Nephron (organoid): ENCODE results near the gene AGPAT2.

Experiments used
- H3K27ac Mint-ChIP-seq, 3 experiments: 2 replicates each; pipeline ENCODE4 v1.8.0; 2020; ENCODE audit warnings: mixed read lengths in 3 of 3, mild to moderate bottlenecking in 2 of 3, moderate library complexity in 1 of 3
- H3K27me3 Mint-ChIP-seq: 2 replicates; pipeline ENCODE4 v1.8.0; 2021; ENCODE audit warnings: low read depth, mild to moderate bottlenecking, moderate library complexity, mixed read lengths
- H3K36me3 Mint-ChIP-seq: 2 replicates; pipeline ENCODE4 v1.8.0; 2020; ENCODE audit warnings: low read depth, mixed read lengths
- H3K4me1 Mint-ChIP-seq: 2 replicates; pipeline ENCODE4 v1.8.0; 2020; ENCODE audit warnings: mixed read lengths
- H3K4me3 Mint-ChIP-seq, 3 experiments: 2 replicates each; pipeline ENCODE4 v1.8.0; 2020; ENCODE audit warnings: mild to moderate bottlenecking in 3 of 3, mixed read lengths in 3 of 3, moderate library complexity in 2 of 3
- H3K9me3 Mint-ChIP-seq: 2 replicates; pipeline ENCODE4 v1.8.0; 2020; ENCODE audit warnings: mixed read lengths
- CTCF ChIP-seq, 3 experiments: fragments of 200-600 bp; sonication (generic); IDR thresholded peaks; one replicate each; pipeline ENCODE4 v1.5.0; 2021; ENCODE audit warnings: antibody characterized with exemption in 3 of 3; ENCODE audit not compliant: unreplicated experiment in 3 of 3

The AGPAT2 gene

GRCh38 chr9:136623842-136624183, 63.4 kb downstream of the AGPAT2 start:
- no peak for TF ChIP-seq CTCF (IDR thresholded peaks at IDR 0.05; ENCODE audit: unreplicated experiment in 3 of 3)
- Mint-ChIP-seq H3K4me1 (peaks cover 24% of the 10 kb centered on the region), H3K36me3 (no peaks in the 10 kb centered on the region), H3K9me3 (no peaks in the 10 kb centered on the region), H3K4me3 (no peak overlapping the region), H3K27ac (no peak overlapping the region), H3K27me3 (peaks cover 4% of the 10 kb centered on the region)
